ENCODE measurements around the gene B3GAT1.
"Not testable (repeated sequence)": the region's sequence is repeated elsewhere in the genome, so short reads cannot be mapped to it uniquely, and the experiment has no call there.

B3GAT1 gene

DNA sequence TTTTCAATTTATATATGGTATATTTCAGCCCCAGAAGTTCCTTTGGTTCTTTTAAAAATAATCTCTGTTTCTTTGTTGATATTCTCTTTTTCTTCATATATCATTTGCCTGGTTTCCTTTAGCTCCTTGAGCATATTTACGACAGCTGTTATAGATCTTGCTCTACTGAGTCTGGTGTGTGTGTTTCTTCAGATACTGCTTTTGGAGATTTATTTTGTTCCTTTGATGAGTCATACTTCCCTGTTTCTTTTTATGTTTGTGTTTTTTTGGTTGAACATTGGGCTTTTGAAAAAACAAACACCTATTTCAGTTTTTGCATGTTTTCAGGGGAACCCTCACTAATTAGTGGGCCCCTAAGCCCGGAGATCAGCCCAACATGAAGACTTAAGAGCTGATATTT is 56.9 kb downstream of the B3GAT1 start:
- DNase-seq: no peak

DNA sequence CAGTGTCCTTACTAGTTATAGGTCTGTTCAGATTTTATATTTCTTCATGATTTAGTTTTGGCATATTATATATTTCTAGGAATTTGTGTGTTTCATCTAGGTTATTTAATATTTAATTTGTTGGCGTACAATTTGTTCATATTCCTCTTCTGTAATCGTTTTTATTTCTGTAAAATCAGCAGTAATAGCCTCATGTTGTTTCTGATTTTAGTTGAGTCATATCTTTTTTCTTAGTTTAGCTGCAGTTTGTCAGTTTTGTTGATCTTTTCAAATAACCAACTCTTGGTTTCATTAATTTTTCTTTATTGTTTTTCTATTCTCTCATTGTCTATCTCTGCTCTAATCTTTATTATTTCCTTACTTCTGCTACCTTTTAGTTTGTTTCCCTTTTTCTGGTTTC is 59.9 kb downstream of the B3GAT1 start:
- no peak for DNase-seq

DNA sequence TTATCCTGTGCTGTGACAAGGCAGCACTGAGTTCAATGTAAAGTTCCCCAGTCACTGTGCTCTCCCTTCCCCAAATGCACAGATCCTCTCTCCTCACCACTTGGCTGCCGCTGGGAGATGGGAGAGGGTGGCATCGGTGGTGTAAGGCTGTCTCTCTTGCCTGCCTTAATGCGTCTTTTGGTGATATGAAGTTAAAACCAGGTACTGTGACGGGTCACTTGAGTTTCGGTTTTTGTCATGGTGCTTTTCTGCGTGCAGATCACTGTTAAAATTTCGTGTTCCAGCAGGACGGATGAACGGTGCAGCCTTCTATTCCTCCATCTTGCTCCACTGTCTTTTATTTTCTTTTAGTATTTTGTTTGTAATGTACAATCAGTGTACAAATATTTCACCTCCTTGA is 61.7 kb downstream of the B3GAT1 start:
- DNase-seq: no peak

DNA sequence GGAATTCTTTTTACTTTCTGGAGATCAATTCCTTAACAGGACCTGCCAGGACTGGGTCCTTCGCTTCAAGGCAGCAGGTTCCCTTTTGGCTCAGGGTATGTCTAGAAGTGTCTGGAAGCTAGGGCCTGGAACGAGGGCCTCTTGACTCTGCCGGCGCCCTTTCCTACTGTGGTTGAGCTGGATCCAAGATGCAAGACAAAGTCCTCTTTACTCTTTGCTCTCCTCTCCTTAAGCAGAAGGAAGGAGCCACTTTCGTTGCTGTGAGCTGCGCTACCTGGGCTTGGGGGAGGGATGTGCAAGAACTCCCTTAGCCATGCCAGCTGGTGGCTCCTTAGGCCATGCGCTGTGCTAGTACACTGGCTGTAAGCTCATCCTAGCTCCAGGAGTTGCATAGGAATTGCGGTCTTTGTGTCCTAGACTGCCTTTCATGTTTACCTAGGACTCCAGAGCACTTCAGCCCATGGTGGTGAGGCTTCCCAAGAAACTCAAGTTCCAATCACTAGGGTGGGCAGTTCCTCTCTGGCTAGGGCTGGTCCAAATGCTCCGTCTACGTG is 62.2 kb downstream of the B3GAT1 start:
- no peak for DNase-seq

DNA sequence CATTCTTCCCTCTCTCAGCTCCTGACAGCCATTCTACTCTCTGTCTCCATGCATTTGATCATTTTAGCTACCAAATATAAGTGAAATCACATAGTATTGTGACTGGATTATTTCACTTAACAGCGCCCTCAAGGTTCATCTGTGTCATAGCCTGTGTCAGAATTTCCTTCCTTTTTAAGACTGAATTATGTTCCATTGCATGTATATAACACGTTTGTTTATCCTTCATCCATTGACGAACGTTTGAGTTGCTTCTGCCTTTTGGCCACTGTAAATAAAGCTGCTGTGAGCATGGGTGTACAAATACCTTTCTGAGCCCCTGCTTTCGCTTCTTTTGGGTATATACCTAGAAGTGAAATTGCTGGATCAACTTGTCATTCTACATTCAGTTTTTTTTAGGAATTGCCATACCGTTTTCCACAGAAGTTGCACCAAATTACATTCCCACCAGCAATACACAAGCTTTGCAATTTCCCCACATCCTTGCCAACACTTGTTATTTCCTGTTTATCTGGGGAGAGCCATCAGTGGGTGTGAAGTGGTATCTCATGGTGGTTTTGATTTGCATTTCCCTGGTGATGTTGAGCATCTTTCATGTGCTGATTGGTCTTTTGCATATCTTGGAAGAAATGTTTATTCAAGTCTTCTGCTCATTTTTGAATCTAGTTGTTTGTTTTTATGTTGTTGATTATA is 62.8 kb downstream of the B3GAT1 start:
- DNase-seq: no peak

DNA sequence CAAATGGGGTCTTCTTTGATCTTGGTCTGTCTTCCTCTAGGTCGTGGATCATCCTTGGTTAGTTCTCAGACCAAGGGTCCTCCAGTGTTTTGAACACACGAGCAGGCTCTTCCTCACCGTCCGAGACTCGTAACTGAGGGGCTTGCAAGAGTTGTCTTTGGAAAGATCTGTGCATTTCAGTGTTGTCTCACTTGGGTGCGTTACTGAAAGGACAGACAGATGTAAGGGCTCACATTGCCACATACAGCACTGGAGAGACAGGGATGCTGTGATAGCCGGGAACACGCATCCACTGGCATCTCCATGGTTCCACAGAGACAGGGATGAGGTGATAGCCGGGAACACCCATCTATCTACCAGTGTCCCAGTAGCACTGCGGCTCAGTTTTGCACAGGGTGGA is 64.6 kb downstream of the B3GAT1 start:
- no peak for DNase-seq

DNA sequence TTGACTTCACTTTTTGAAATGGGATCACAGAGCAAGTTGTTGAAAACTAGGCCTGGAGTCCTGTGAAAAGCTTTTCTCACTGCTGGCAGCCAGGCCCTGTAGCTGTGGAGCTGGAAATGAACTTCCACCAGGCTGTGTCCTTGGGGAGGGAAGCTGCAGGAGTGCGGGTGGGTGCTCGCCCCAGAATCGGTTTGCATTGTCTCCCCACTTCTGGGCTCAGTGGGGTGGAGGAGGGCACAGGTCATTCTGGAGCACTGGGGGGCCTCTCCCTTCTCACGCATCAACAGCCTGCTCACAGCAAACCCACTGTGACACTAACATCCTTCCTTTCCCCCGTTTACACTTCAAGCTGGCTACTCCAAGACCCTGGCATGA is 65.1 kb downstream of the B3GAT1 start:
- DNase-seq: no peak

DNA sequence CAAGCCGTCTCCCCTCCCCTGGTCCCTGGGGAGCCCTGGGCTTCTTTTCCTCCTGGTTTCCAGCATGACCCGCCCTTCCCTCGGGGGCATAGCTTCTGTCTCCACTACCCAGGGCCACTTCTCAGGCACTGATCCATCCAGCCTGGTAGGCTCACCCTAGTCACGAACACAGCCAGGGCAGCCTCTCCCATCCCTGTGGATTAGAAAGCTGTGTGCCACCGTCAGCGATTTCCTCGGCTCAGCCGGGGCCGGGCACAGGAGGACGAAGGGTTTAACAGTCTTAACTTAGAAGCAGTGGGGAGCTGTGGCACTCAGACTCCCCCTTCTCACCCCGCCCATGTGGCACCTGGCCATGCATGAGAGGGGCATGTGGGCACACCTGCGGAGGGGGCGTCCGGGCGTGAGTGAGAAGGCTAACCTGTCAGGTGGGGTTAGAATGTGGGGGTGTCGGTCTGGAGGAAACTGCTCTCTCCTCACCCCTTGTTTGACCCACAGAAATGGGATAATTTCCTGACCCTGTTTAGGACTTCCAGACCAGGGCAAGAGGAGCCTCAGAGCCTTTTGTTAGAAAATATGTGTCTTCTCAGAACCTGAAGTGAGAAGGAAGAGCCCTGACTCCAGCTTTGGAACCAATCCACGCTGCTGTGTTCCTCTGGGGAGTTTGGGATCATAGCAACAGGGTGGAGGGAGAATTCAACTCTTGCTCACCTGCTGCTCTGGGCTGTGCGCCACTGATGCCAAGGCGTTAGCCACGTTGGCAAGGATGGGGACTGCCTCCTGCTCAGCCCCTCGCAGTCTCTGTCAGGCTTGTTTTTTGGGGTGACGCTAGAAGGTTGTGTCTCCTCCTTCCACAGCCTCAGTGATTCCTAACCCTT is 65.7 kb downstream of the B3GAT1 start:
- DNase-seq: no peak

DNA sequence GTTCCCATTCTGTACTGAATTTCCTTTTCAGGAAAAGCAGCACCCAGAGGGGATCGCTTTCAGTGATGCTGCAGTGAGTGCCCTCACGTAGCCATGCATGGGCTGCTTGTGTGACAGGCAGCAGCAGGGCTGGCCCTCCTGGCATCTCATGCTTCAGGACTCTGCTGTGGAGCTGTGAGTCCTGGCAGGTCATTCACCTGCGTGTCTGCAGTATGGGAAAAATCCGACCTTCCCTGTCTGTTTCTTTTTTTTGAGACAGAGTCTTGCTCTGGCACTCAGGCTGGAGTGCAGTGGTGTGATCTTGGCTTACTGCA is 66.8 kb downstream of the B3GAT1 start:
- no peak for DNase-seq

DNA sequence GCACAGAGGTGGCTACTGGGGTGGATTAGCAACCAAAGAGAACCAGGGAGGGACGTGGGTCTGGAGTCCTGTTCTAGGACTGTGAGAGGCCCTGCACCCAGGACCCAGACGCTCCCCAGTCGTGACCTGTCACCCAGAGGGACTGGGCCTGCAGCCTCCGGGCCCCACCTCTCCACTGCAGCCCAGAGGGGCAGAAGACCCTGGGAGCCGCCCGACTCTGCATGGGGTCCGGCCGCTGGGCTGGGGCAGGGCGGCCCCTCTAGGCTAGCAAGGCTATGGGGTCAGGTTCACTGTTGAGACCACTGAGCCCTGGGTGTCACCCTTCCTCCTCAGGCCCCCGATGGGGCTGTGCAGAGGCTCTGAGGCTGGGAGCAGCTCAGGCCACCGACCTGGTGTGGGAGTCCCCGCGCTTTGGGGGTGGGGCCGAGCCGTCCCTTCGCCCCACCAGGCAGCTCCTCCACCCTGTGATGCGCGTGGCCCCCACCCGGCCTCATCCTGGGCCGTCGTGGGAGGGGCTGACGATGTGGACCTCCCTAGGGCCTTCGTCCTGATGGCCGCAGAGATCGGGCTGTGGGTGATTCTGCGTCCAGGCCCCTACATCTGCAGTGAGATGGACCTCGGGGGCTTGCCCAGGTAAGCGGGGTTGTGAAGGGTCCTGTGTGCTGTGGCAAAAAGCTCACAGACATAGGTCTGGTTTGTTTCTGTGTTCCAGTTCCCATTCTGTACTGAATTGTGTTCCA is 67.4 kb downstream of the B3GAT1 start:
- not testable (repeated sequence) for DNase-seq

DNA sequence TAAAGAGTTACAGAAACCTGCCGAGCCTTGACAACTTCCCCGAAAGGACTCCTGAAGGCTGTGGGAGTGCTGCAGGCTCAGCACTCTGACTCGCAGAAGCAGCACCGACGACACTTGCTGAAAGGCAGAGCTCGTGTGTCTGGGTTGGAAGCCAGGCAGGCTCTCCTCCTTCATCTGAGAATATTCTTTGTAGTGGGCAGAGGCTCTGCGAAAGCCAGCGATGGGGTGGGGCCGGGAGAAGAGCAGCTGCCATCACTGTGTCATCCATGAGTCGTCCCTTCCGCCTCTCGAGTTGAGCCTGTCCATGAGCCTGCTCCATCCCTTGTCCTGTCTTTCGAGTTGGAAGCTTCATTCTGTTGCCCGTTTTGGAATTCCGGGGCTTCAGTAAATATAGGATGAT is 68.4 kb downstream of the B3GAT1 start:
- no peak for DNase-seq

DNA sequence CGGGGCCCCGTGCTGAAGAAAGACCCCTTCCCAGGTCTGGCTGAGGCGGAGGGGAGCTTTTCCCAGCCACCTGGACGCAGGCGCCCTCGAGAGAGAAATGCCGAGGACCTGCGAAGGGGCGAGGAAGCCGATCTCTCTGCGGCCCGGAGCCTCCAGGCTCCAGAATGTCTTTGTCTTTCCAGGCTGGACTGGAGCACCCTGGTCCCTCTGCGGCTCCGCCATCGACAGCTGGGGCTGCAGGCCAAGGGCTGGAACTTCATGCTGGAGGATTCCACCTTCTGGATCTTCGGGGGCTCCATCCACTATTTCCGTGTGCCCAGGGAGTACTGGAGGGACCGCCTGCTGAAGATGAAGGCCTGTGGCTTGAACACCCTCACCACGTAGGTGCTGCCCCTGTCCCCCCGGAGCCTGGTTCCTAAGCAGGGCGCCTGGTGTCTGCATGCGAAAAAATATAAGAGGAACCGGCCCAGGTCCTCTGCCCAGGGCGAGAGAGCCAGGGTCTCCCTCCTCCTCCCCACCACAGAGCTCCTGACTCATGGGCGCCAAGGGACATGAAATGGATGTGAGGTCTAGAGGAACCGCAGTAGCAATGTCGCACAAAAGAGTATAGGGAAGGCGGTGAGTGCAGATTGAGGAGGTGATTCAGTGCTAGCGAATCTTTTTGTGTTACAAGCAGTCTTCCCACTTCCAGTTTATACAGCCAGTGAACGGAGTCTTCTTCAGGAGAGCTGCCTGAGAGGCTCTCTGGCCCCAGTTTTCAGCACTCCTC is 69.3 kb downstream of the B3GAT1 start:
- no peak for DNase-seq

DNA sequence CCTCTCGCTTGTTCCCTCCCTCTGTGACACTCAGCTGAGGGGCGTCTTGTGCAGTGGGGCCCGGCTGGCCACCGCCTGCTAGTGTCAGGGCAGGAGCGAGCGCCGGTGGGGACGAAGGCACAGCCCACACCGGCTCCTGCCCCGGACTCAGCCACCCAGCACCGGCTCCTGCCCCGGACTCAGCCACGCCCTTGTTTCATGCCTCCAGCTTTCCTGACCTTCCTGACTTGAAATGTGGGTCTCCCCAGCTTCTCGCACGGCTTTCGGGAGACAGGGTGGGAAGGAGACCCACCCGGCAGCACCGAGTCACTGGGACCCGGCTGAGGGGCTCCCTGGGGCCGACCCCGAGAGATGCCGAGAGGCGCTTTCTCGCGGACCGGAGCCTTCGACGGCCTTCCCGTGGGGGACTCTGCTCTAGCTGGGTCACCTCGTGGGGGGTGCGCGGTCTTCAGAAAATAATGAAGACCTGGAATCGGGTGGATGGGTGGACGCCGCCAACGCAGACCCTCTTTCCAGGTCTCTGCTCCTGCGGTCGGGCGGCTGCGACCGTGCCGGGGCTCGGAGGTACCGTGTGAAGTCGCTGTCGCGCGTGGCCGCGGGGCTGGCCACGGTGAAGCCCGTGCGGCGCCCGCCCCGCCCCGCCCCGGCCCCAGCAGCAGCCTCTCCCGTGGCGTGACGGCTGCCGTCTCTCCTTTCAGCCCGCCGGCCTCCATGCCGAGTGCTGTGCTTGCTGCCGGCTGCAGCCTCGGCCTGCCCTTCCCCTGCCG is 70.1 kb downstream of the B3GAT1 start:
- DNase-seq: no peak

DNA sequence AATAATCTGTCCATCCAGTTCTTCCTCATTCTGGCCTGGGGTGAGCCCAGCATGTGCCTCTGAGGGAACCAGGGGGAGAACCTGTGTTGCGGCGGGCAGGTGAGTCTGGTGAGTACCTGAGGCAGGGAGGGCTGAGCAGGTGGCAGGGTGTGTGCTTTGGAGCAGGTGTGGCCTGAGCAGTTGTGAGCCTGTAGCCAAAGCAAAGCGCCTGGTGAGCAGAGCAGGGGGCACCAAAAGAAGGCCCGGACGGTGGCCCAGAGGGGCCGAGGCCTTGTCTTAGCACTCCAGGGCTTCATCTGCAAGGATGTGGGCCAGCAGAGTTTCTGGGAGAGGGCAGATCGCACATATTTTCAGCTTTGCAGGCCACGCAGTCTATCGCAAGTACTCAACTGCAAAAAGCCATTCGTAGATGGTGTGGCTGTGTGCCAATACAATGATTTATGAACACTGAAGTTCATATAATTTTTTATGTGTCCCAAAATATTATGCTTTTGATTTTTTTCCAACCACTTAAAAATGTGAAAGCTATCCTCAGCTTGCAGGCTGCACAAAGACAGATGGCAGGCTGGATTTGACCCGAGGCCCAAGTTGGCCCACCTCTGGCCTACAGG is 71.6 kb downstream of the B3GAT1 start:
- DNase-seq: no peak

DNA sequence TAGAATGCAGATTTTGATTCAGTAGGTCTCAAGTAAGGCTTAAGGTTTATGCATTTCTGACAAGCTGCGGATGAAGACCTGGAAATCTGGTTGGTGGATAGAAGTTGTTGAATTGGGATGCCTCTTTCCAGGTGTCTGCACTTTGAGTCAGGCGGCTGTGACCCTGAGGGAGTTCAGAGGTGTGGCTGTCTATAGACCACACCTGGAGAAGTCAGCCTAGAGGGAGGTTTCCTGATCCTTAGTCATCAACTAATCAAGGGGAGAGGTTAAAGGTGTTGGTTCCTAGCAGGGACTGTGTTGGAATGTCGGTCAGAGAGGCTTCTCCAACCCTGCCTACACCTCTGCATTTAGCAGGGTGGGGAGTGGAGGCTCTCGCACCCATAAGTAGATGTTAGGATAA is 72.3 kb downstream of the B3GAT1 start:
- DNase-seq: no peak

DNA sequence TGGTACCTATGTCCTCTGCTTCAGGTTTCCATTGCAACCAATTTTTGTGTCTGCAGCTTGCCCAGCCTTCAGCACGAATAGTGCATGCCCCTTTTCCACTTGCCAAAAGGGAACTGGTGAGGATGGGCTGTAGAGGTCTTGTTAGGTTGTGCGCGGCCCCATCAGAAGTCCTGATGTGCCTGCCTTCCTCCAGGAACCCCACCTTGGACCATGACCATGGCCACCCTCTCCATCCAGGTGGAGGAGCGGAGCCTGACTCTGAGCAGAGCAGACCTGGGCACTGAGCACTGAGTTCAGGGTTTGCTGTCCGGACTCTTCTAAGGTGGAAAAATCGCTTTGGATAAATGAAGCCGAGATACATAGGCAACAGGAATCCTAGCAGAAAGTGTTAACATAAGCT is 73.4 kb downstream of the B3GAT1 start:
- DNase-seq: no peak

DNA sequence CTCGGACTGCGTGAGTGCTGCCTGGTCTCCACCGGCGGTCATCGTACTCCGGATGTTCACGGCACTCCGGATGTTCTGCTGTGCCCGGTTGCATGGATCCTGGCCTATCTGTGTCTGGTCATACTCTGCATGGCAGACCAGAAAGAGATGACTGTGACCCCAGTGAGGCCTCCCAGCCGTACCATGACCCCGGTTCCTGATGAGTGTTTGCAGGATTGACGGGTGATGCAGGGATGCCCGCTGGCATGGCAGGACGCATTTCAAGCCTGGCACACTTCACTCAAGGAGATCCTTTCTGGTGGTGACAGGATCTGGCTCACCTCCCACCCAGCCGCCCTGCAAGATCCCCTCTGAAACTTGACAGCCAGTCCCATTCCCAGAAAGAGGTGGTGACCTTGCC is 74.0 kb downstream of the B3GAT1 start:
- DNase-seq: no peak

DNA sequence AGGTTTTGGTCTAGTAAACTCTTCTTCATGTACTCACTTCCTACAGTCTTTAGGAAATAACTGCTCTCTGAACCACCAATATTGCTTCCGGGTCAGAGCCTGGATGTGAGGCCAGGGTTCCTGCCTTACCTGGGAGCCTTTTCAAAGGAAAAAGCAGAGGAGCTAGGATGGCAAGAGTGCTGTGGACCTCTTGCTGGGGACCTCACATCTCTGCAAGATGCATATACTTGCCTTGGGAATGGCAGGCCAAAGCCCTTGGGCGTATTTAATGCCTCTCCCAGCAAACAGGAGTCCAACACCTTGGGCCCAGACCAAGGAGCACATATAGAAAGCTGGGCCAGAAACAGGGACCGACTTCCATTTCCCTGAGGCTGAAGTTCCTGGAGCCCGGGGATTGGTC is 75.0 kb downstream of the B3GAT1 start:
- DNase-seq: no peak

DNA sequence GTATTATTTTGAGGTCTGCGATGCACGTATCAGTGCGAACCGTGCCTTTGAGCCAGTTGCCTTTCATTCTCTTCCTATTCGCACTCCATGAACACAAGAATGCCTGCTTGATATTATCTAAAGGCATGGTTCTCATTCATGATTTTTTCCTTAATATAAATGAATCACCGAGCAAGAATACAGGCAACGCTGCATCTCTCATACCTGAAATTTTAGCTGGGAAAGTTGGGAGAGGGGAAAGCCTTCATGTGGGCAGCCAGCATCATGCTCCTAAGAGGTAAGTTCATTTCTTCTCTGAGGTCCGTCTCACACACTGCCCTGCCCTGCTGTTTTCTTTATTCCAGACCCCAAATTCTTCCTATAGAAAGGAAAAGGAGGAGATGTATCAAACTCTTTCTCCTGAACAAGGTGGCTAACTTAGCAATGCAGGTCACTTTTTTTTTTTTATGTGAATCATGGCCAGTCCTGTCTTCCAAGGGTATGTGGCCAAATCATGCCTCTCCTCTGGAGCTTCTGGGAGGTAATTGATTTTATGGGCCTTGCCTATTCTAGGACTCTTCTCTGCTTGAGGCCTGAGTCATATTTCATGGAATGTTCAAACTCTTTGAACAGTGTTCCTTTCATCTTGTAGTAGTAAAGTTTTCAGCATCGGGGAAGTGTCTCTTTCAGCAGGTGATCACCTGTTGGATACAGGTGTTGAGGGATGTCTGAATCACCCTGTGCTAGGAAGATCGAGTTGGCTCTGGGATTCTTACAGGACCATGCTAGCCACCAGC is 77.1 kb downstream of the B3GAT1 start:
- no peak for DNase-seq

DNA sequence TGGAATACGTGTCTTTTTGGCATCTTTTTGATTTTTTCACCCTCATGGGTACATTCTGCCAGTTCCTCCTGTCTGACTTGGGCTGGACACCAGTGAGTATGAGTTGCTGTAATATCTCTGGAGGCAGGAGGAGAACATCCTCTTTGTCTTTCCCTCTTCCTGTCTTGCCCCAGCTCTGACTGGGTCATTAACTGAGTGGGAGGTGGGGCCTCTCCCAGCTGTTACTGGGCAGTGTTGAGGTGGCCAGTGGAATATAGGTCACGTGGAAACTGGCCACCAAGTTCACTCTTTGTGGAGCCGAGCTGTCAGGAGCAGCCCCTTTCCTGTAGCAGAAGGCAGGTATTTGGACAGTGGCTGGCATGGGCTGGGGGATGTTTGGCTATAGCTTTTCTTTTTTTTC is 78.1 kb downstream of the B3GAT1 start:
- no peak for DNase-seq

DNA sequence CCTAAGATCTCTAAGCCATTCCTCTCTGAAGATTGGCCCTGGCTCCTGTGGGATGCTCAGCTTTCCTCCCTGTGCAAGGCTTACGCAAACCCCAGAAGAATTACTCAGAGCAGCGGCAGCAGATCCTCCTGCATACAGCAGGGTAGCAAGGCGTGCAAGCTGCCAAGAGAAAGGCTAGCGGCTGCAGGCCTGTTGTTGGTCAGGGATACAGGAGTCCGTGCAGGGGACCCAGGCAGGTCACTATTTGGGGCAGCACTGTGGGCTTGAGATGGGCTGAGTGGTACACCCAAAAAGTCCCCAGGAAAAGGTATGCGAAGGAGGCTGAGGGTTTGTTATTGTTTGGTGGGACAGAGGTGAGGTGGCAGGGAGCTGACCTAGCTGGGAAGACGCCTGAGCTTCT is 78.7 kb downstream of the B3GAT1 start:
- no peak for DNase-seq

All from SW 1271 (cell line).